ENCODE measurements around the gene SLC66A3.

- TF ChIP-seq POLR2AphosphoS5 (IDR thresholded peaks at IDR 0.05; ENCODE audit: low read depth, low read length) (no peak), POLR2A (IDR thresholded peaks at IDR 0.05; ENCODE audit: low read depth, low read length) (no peak), POU2F2 (IDR thresholded peaks at IDR 0.05; ENCODE audit: low read depth, low read length) (no peak), TAF1 (IDR thresholded peaks at IDR 0.05; ENCODE audit: low read depth, low read length) (no peak), SPI1 (IDR thresholded peaks at IDR 0.05; ENCODE audit: low read depth, low read length) (no peak)
Observed at GRCh38 chr2:11144738-11145079, 10.6 kb upstream of the SLC66A3 start.
